HuH-7.5 (cell line): ENCODE results near the gene NHLRC4.

Experiments used
- DNase-seq: peaks from one replicate; pipeline ENCODE4 v3.0.0; 2011; ENCODE audit warnings: low spot score

NHLRC4 gene

DNA sequence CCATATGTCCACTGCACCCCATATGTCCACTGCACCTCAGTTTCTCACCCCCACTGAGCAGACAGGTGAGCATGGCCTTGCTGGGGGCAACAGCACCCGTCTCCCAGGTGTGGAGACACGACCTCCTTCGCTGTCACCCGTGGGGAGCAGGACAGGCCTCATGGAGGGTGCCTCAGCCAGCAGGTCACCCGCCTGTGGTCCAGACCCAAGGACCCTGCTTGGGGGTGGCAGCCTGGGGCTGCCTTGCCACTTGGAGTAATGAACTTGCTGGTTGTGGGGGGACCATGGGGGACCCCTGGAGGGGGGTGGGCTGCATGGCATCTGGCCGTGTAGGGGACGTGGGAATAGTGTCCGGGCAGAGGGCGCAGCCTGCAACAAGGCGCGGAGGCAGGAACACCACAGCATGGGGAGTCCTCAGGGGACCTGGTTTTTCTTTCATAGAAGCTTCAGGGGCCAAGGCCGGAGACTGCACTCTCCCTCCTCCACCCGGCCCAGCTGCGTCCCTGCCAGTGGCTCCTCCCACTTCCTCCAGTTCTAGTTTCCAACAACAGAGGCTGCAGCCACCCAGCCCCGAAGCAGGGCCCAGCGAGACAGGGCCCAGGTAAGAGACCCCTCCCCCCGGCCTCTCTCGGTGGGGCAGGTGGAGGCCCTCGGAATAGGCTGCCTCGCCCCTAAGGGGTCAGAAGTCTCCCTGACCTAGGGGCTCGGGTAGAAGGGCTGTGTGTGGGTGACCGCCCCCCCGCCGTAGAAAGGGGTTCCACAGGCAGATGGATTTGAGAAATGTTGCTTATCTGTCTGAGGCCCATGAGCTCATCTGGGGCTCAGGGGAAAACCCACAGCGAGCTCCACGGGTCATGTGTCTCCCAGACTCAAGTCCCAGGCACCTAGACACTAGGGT is at the start of gene NHLRC4:
NHLRC4 (plus strand) TSS at position 531 of the 898 bp plus-strand sequence. CDS start 1,043 bp downstream, outside the sequence.
- DNase-seq = no peak

- no peak for DNase-seq
Observed at GRCh38 chr16:518858-519257, 47.9 kb upstream of the NHLRC4 start.

GRCh38 chr16:519425-519824 is 47.4 kb upstream of the NHLRC4 start:
- no peak for DNase-seq

GRCh38 chr16:519841-520687 is 46.7 kb upstream of the NHLRC4 start:
- DNase-seq = no peak

DNA sequence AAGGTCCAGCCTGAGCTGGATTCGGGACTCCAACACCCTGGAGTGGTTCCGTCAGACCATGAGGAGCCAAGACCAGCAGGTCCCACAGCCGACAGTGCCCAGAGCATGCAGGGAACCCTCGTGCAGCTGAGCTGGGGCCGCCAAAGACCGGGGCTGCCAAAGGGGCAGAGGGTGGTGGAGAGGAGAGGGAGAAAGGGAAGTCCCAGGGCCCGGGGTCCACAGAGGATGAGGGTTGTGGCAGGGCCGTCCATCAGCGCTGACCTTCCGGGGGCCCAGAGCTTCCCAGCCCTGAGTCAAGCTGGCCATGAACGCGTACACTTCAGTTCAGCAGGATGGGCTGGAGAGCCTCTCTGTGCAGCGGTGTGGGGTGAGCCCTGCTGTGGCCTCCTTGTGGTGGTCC is 46.0 kb upstream of the NHLRC4 start:
- DNase-seq = no peak

- DNase-seq = no peak
Observed at GRCh38 chr16:521381-522210, 45.2 kb upstream of the NHLRC4 start.

DNA sequence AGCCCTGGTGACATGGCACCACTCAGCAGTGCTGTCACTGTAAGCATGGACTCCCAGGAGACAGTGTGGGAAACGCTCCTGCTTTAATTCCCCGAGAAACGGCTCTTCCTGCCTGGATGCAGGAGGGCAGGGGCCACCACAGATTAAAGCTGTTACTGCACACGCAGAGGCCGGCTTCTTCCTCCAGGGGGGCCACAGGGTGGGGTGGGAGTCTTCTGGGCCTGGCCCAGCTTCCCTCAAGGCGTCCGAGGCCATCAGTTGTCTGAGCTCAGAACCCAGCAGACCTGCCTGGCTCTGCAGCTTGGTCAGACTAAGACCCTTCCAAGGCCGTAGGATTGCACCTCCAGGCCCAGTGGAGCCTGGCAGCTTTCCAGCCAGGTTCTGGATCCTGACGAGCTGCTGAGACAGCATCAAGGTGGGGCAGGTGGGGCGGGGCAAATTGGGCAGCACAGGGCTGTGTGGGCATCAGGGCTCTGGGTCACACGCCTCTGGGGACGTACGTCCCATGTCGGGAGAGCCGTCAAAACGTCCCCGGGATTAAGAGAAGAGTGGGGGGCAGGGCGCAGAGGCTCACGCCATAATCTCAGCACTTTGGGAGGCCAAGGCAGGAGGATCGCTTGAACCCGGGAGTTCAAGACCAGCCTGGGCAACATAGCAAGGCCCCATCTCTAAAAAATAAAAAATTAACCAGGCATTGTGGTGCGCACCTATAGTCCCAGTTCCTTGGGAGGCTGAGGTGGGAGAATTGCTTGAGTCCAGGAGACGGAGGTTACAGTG is 44.3 kb upstream of the NHLRC4 start:
- no peak for DNase-seq

GRCh38 chr16:523097-523741 is 43.6 kb upstream of the NHLRC4 start:
- DNase-seq = no peak

DNA sequence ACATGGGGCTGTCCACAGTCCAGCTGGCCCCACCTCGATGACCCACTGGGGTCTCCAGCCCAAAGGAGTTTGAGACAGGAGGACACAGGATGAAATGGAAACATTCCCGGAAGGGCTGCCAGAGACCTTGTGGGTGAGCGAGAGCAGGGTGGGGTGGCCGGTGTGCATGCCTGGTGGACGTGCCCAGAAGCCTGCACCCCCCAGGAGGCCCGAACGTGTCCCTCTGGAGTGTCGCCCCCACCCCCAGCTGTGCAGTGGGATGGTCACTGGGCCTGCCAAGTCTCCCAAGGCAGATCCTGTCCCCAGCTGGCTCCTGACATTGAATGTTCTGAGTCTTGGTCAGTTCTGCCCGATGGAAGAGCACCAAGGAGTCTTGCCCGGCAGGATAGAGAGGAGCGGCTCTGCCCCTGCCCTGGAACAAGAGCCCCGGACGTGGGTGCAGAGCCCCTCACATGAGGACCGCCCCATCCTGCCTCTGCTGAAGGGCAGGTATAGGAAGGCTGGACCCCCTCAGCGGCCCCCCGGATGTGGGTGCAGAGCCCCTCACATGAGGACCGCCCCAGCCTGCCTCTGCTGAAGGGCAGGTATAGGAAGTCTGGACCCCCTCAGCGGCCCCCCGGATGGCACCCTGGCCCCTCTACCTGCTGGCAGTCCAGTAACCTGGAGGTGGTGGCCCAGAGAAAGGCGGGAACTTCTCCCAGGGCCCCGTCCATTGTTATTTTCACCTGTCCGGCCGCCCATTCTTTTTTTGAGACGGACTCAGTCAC is 42.3 kb upstream of the NHLRC4 start:
- no peak for DNase-seq

DNA sequence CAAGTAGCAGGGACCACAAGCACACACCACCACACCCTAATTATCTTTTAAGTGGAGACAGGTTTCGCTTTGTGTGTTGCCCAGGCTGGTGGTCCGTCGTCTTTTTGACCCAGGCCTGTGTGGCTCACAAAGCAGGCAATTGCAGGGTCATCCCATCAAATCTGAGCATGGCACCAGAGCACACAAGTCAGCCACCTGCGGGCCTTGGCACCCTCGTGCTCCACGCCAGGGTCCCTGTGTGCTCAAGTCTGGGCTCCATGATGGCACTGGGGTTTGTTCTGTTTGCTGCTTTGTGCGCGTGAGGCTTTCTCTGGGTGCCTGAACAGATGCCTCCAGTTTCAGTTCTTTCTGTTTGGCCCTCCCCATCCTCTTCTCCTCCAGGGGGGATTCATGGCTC is 41.7 kb upstream of the NHLRC4 start:
- DNase-seq = no peak

GRCh38 chr16:525520-526180 is 41.2 kb upstream of the NHLRC4 start:
- DNase-seq = no peak

DNA sequence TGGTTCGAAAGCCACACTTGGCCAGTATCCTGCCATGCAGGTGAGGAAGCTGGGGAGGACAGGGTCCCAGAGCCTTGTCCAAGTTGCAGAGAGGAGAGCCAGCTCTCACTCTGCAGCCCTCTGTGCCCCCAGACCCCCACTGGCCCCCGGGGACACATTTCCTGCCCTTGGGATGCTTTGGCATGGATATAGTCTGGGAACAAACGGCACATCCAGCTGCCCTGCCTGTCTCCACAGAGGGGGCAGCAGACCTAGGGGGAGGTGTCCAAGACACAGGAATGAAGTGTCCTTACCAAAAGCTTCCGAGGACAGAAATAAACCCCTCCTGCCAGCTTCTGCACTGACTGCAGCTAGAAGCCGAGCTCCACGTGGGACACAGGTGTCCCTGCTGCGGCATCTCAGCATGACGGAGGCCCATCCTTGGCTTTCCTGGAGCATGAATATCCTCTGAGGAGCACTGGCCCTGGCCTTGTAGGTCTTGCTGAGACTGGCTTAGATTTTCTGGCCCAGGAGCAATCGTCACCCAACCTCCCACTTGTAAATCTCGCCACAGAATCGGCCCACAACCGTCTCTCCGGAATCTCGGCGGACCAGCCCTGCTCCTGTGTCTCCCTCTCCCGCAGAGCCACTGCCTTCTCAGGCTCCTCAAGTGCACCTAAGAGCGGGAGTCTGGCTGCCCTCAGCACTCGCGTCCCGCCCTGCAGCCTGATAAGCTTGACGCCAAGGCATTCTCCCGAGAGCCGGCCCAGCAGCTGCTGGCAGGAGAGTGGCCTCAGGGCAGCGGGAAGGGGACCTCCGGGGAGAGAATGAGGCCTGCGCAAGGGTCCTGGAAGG is 40.4 kb upstream of the NHLRC4 start:
- no peak for DNase-seq

GRCh38 chr16:527015-527903 is 39.5 kb upstream of the NHLRC4 start, which contains the start of gene CAPN15:
TSS of gene CAPN15 (plus strand) at chr16:527712. CDS start at chr16:546839, 19,127 bp downstream.
- peak; percentile 72 for DNase-seq

GRCh38 chr16:528111-529011 is 38.4 kb upstream of the NHLRC4 start:
- DNase-seq = no peak

- no peak for DNase-seq
Observed at GRCh38 chr16:529012-529575, 37.7 kb upstream of the NHLRC4 start.
